Body of pancreas (tissue), 4 donors: Measurements from ENCODE around the gene AVL9. TPM values are rescaled to one million over a fixed set of nuclear protein-coding genes. Genes with fewer than 3 reads are reported as not detected.

Experiments
- ATAC-seq: fragments of 150-250 bp; one replicate; pipeline ENCODE4 v1.9.1; 2016
- DNase-seq, 4 donors: peaks; one replicate each; pipeline ENCODE4 v3.0.0-alpha.2; 2019
- H3K27ac ChIP-seq, 4 donors: fragments of 200-600 bp; sonication (generic); 1 replicate in 3 of 4; 2 replicates in 1 of 4; pipeline versions ENCODE4 v1.5.1 to v1.6.1; 2016 to 2019; ENCODE audit warnings: mild to moderate bottlenecking in 1 of 4, mixed read lengths in 1 of 4, moderate library complexity in 1 of 4
- H3K27me3 ChIP-seq, 2 donors: fragments of 200-600 bp; sonication (generic); one replicate each; pipeline ENCODE4 v1.6.0; 2016; ENCODE audit warnings: mild to moderate bottlenecking in 1 of 2
- H3K36me3 ChIP-seq, 2 donors: fragments of 200-600 bp; sonication (generic); replicated peaks in 1 of 2; 2 replicates each; pipeline ENCODE4 v1.5.1; 2016; ENCODE audit warnings: low read depth in 2 of 2; ENCODE audit not compliant: insufficient read depth in 1 of 2
- H3K4me1 ChIP-seq: fragments of 200-600 bp; sonication (generic); one replicate; pipeline ENCODE4 v1.6.0; 2016
- H3K4me3 ChIP-seq, 2 donors: fragments of 200-600 bp; sonication (generic); 1 replicate in 1 of 2; 2 replicates in 1 of 2; pipeline ENCODE4 v1.5.1; 2016 to 2019
- H3K9me3 ChIP-seq, 3 donors: fragments of 200-600 bp; sonication (generic); 1 replicate in 2 of 3; 2 replicates in 1 of 3; pipeline ENCODE4 v1.5.1; 2016
- POLR2A ChIP-seq, 3 donors: fragments of 450-650 bp; IDR thresholded peaks; one replicate each; pipeline ENCODE4 v1.6.1; 2016; ENCODE audit warnings: antibody characterized with exemption in 3 of 3, mild to moderate bottlenecking in 2 of 3
- WGBS, 2 donors: methylation state at CpG; one replicate each; pipeline ENCODE4 v1.1.5; 2017; 5-methylcytosine and 5-hydroxymethylcytosine counted together
- intact Hi-C: fragments of 100-400 bp; cut with DNase I; formaldehyde crosslinking; loops from one replicate; pipeline ENCODE4 v1.15.1; 2023
- total RNA-seq, 2 donors: library from RNA; depleted of rRNA; stranded (reverse); fragments of >200 nt; gene quantifications; one replicate each; pipeline ENCODE4 v1.1.0, GENCODE V29; 2016
- TF ChIP-seq, protein P1 (sequence below), 7 experiments: fragments of 450-650 bp in 4 of 7; fragments of 200-600 bp in 3 of 7; sonication (generic) in 3 of 7; IDR thresholded peaks; one replicate each; pipeline ENCODE4 v1.5.1; 2016 to 2019; ENCODE audit warnings: antibody characterized with exemption in 7 of 7

AVL9 gene
- total RNA-seq, 2 donors from 2014 or later: 15.3 to 19.8 TPM

DNA sequence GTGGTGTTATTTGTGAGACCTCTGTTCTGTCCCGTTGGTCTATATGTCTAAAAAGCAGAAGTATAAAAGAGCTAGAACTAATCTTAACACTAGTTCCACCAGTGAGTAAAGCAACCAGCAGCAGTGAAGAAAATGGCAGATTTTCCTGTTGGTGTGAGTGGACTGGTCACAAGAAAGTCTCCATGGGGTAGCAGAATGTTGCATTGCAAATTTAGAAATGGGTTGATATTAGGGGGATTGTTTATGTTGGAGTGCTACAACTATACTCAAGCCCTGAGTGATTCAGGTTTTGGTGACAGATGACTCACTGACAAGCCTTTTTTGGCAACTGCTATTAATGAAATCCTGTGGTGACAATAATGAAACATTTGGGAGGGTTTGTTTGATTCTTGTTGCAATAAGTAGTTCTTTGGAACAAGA is 5.6 kb downstream of the AVL9 start:
- H3K27ac ChIP-seq: no peak overlapping the region
- intact Hi-C loops: no loop called here
- no peak for ATAC-seq

DNA sequence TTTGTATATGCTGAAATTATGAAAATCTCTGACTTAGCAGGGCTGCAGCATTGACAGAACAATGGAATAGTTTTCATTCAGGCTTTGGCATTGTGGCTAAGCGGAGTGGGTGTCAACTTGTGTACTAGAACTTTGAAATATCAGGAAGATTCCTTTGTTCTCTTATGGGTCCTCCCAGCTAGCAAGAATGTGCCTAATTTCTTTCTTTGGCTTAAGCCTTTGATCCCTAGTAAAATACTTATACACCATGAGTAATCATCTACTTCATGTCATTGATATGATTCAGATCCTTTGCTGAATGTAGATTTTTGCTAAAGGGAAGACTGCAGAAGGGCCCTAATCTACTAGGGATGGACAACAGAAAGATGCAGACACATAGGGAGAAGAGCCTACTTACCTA is 6.2 kb downstream of the AVL9 start:
- Histone ChIP-seq H3K9me3 (no peaks in the 10 kb centered on the region), H3K27ac (no peak overlapping the region), H3K27me3 (no peaks in the 10 kb centered on the region), H3K4me3 (no peak overlapping the region), H3K4me1 (peaks cover 21% of the 10 kb centered on the region), H3K36me3 (no peaks in the 10 kb centered on the region)
- intact Hi-C loops: no loop called here
- ATAC-seq (no peak), DNase-seq (no peak)
- 93 to 95% methylated on average over 1 of the region's 1 CpG for WGBS, 2 donors
- TF ChIP-seq, protein P1, sequence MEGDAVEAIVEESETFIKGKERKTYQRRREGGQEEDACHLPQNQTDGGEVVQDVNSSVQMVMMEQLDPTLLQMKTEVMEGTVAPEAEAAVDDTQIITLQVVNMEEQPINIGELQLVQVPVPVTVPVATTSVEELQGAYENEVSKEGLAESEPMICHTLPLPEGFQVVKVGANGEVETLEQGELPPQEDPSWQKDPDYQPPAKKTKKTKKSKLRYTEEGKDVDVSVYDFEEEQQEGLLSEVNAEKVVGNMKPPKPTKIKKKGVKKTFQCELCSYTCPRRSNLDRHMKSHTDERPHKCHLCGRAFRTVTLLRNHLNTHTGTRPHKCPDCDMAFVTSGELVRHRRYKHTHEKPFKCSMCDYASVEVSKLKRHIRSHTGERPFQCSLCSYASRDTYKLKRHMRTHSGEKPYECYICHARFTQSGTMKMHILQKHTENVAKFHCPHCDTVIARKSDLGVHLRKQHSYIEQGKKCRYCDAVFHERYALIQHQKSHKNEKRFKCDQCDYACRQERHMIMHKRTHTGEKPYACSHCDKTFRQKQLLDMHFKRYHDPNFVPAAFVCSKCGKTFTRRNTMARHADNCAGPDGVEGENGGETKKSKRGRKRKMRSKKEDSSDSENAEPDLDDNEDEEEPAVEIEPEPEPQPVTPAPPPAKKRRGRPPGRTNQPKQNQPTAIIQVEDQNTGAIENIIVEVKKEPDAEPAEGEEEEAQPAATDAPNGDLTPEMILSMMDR (IDR thresholded peaks at IDR 0.05): no peak
- TF ChIP-seq POLR2A (IDR thresholded peaks at IDR 0.05): no peak

More for the DNA sequence above, 5.6 kb downstream of the AVL9 start:
- Histone ChIP-seq H3K36me3 (no peaks in the 10 kb centered on the region), H3K4me1 (peaks cover 22% of the 10 kb centered on the region), H3K9me3 (no peaks in the 10 kb centered on the region), H3K27me3 (no peaks in the 10 kb centered on the region), H3K4me3 (no peak overlapping the region)
- TF ChIP-seq, protein P1 (IDR thresholded peaks at IDR 0.05): no peak
- TF ChIP-seq POLR2A (IDR thresholded peaks at IDR 0.05): no peak
- no peak for DNase-seq
- WGBS, 2 donors: 33 to 56% methylated on average over 1 of the region's 1 CpG

DNA sequence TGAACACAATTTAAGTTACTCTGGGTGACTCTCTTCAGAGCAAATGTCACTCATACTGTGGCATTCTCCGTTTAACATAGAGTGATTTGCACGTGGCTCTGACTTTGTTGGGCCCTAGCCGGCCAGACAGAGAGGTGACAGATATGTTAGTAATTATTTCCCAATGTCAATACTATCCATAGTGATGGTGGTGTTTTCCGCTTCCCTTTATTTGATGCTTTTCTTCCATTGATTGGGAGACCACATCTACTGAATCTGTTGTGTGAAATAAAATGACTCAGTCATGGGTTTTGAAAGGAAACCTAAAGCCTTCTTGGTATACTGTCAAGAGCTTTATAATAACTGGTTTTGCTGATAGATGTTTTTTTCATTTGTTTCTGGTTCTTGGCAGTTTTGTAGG is 7.4 kb downstream of the AVL9 start:
- TF ChIP-seq, protein P1 (IDR thresholded peaks at IDR 0.05): no peak
- TF ChIP-seq POLR2A (IDR thresholded peaks at IDR 0.05): no peak
- WGBS, 2 donors: 62 to 71% methylated on average over 4 of the region's 4 CpGs
- Histone ChIP-seq H3K4me3 (no peak overlapping the region), H3K27ac (no peak overlapping the region), H3K4me1 (peaks cover 13% of the 10 kb centered on the region), H3K9me3 (no peaks in the 10 kb centered on the region), H3K36me3 (no peaks in the 10 kb centered on the region), H3K27me3 (no peaks in the 10 kb centered on the region)
- no peak for DNase-seq
- ATAC-seq: no peak
- intact Hi-C loops: no loop called here

DNA sequence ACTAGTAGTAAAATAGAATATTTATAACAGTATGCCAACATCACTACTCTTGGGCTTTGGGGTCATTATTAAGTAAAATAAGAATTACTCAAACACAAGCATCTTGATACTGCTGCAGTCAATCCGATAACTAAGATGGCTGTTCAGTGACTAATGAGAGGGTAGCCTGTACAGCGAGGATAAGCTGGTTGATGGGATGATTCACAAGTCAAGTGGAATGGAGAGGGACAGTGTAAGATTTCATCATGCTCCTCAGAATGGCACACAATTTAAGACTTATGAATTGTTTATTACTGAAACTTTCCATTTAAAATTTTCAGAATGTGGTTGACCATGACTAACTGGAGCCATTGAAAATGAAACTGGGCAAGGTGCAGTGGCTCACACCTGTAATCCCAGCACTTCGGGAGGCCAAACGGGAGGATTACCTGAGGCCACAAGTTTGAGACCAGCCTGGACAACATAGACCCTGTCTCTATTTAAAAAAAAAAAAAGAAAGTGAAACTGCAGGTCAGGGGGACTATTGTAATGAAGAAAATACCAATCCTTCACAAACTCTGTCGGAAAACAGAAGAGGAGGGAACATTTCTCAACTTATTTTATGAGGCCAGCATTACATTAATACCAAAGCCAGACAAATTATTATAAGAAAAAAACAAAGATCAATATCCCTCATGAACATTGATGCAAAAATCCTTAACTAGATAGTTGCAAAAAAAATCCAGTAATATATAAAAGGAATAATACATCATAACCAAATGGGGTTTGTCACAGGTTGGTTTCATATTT is 11.2 kb downstream of the AVL9 start:
- H3K27ac ChIP-seq: no peak overlapping the region
- no peaks in the 10 kb centered on the region for H3K9me3 ChIP-seq
- no peak for DNase-seq
- H3K36me3 ChIP-seq: no peaks in the 10 kb centered on the region
- TF ChIP-seq, protein P1 (IDR thresholded peaks at IDR 0.05): no peak
- no peak for TF ChIP-seq POLR2A (IDR thresholded peaks at IDR 0.05)
- intact Hi-C loops: no loop called here
- WGBS, 2 donors: 88 to 93% methylated on average over 5 of the region's 5 CpGs
- no peak overlapping the region for H3K4me3 ChIP-seq
- H3K4me1 ChIP-seq: peaks cover 2% of the 10 kb centered on the region
- ATAC-seq: no peak
- no peaks in the 10 kb centered on the region for H3K27me3 ChIP-seq

DNA sequence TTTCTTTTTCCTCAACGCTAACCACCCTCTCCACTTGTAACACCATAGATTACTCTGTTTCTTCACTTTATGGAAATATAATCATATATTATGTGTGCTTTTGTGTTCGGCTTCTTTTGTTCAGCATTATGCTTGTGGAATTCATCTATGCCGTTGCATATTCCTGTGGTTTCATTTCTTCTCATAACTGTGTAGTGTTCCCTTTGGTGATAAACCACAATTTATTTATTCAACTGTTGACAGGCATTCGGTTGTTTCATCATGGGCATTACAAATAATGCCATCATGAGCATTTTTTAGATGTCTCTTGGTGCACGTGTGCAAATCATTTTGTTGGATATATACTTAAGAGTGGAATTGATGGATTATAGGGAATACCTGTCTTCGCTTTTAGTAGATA is 12.1 kb downstream of the AVL9 start:
- H3K36me3 ChIP-seq: no peaks in the 10 kb centered on the region
- H3K4me1 ChIP-seq: no peaks in the 10 kb centered on the region
- no peaks in the 10 kb centered on the region for H3K27me3 ChIP-seq
- no peak overlapping the region for H3K4me3 ChIP-seq
- intact Hi-C loops: no loop called here
- ATAC-seq (no peak), DNase-seq (no peak)
- no peak overlapping the region for H3K27ac ChIP-seq
- H3K9me3 ChIP-seq: no peaks in the 10 kb centered on the region
- WGBS, 2 donors: 90 to 94% methylated on average over 6 of the region's 6 CpGs
- no peak for TF ChIP-seq POLR2A (IDR thresholded peaks at IDR 0.05)
- TF ChIP-seq, protein P1 (IDR thresholded peaks at IDR 0.05): no peak
